ES-I3 (cell line): Measurements from ENCODE around the gene ACP6.

Experiments used
- H3K36me3 ChIP-seq: 2 replicates; pipeline ENCODE4 v1.6.1; 2013; ENCODE audit warnings: mild to moderate bottlenecking, low read length, control low read depth, moderate library complexity; ENCODE audit not compliant: insufficient read depth
- H3K4me1 ChIP-seq: 2 replicates; pipeline ENCODE4 v1.6.1; 2013; ENCODE audit warnings: mild to moderate bottlenecking, control low read depth, low read length; ENCODE audit not compliant: insufficient read depth
- H3K9ac ChIP-seq: 2 replicates; pipeline ENCODE4 v1.6.1; 2013; ENCODE audit warnings: low read depth, mild to moderate bottlenecking, low read length, moderate library complexity
- H3K9me3 ChIP-seq: 2 replicates; pipeline ENCODE4 v1.6.1; 2013; ENCODE audit warnings: mild to moderate bottlenecking, low read length, moderate library complexity; ENCODE audit not compliant: control insufficient read depth, insufficient read depth

ACP6 gene

GRCh38 chr1:147640553-147641165 lies 29.7 kb downstream of the ACP6 start:
- H3K9me3 ChIP-seq: no peaks in the 10 kb centered on the region; the same call in 1 of the 2 replicates
- no peaks in the 10 kb centered on the region for H3K36me3 ChIP-seq
- H3K9ac ChIP-seq: no peak overlapping the region; the same call in 1 of the 2 replicates
- H3K4me1 ChIP-seq: peaks cover 9% of the 10 kb centered on the region; the same call in 1 of the 2 replicates

GRCh38 chr1:147636314-147636713 lies 34.0 kb downstream of the ACP6 start:
- Histone ChIP-seq H3K4me1 (peaks cover 3% of the 10 kb centered on the region; the same call in 1 of the 2 replicates), H3K9me3 (no peaks in the 10 kb centered on the region), H3K9ac (no peak overlapping the region), H3K36me3 (no peaks in the 10 kb centered on the region)

GRCh38 chr1:147635342-147635741 lies 35.0 kb downstream of the ACP6 start:
- no peaks in the 10 kb centered on the region for H3K36me3 ChIP-seq
- H3K4me1 ChIP-seq: no peaks in the 10 kb centered on the region
- no peak overlapping the region for H3K9ac ChIP-seq
- H3K9me3 ChIP-seq: no peaks in the 10 kb centered on the region

- H3K9ac ChIP-seq: no peak overlapping the region
- no peaks in the 10 kb centered on the region for H3K4me1 ChIP-seq
- H3K36me3 ChIP-seq: no peaks in the 10 kb centered on the region
- H3K9me3 ChIP-seq: no peaks in the 10 kb centered on the region
Observed at GRCh38 chr1:147634645-147635044, 35.7 kb downstream of the ACP6 start.

- H3K9me3 ChIP-seq: no peaks in the 10 kb centered on the region
- no peaks in the 10 kb centered on the region for H3K36me3 ChIP-seq
- no peaks in the 10 kb centered on the region for H3K4me1 ChIP-seq
- no peak overlapping the region for H3K9ac ChIP-seq
Observed at GRCh38 chr1:147633759-147634158, 36.6 kb downstream of the ACP6 start.

- Histone ChIP-seq H3K9ac (no peak overlapping the region), H3K4me1 (no peaks in the 10 kb centered on the region), H3K9me3 (no peaks in the 10 kb centered on the region), H3K36me3 (no peaks in the 10 kb centered on the region)
Observed at GRCh38 chr1:147631839-147632238, 38.5 kb downstream of the ACP6 start.

- Histone ChIP-seq H3K9ac (no peak overlapping the region), H3K9me3 (no peaks in the 10 kb centered on the region), H3K4me1 (no peaks in the 10 kb centered on the region)
Observed at GRCh38 chr1:147630447-147630846, 39.9 kb downstream of the ACP6 start.

GRCh38 chr1:147630022-147630421 lies 40.3 kb downstream of the ACP6 start:
- no peaks in the 10 kb centered on the region for H3K4me1 ChIP-seq

More at GRCh38 chr1:147630447-147630846, 39.9 kb downstream of the ACP6 start:
- no peaks in the 10 kb centered on the region for H3K36me3 ChIP-seq

GRCh38 chr1:147628441-147628840 lies 41.9 kb downstream of the ACP6 start:
- H3K9me3 ChIP-seq: no peaks in the 10 kb centered on the region
- no peaks in the 10 kb centered on the region for H3K36me3 ChIP-seq
- H3K9ac ChIP-seq: no peak overlapping the region
- H3K4me1 ChIP-seq: no peaks in the 10 kb centered on the region

More at GRCh38 chr1:147630022-147630421, 40.3 kb downstream of the ACP6 start:
- Histone ChIP-seq H3K9me3 (no peaks in the 10 kb centered on the region), H3K9ac (no peak overlapping the region), H3K36me3 (no peaks in the 10 kb centered on the region)

- no peaks in the 10 kb centered on the region for H3K4me1 ChIP-seq
- no peak overlapping the region for H3K9ac ChIP-seq
- H3K9me3 ChIP-seq: no peaks in the 10 kb centered on the region
- H3K36me3 ChIP-seq: peaks cover 3% of the 10 kb centered on the region; the same call in 1 of the 2 replicates
Observed at GRCh38 chr1:147627435-147628110, 42.8 kb downstream of the ACP6 start.

GRCh38 chr1:147626739-147627138 lies 43.6 kb downstream of the ACP6 start:
- Histone ChIP-seq H3K36me3 (peaks cover 5% of the 10 kb centered on the region; the same call in 1 of the 2 replicates), H3K9ac (no peak overlapping the region), H3K4me1 (no peaks in the 10 kb centered on the region), H3K9me3 (no peaks in the 10 kb centered on the region)

GRCh38 chr1:147626291-147626690 lies 44.0 kb downstream of the ACP6 start:
- H3K9ac ChIP-seq: no peak overlapping the region
- no peaks in the 10 kb centered on the region for H3K4me1 ChIP-seq
- H3K36me3 ChIP-seq: peaks cover 9% of the 10 kb centered on the region
- H3K9me3 ChIP-seq: no peaks in the 10 kb centered on the region

GRCh38 chr1:147625362-147625995 lies 44.8 kb downstream of the ACP6 start:
- H3K4me1 ChIP-seq: no peaks in the 10 kb centered on the region
- no peak overlapping the region for H3K9ac ChIP-seq
- peaks cover 17% of the 10 kb centered on the region for H3K36me3 ChIP-seq
- no peaks in the 10 kb centered on the region for H3K9me3 ChIP-seq

- Histone ChIP-seq H3K9ac (no peak overlapping the region), H3K9me3 (no peaks in the 10 kb centered on the region), H3K4me1 (no peaks in the 10 kb centered on the region), H3K36me3 (peaks cover 25% of the 10 kb centered on the region)
Observed at GRCh38 chr1:147624529-147624928, 45.8 kb downstream of the ACP6 start.

- Histone ChIP-seq H3K9me3 (no peaks in the 10 kb centered on the region), H3K36me3 (peaks cover 30% of the 10 kb centered on the region), H3K9ac (no peak overlapping the region), H3K4me1 (no peaks in the 10 kb centered on the region)
Observed at GRCh38 chr1:147624011-147624410, 46.3 kb downstream of the ACP6 start.
